Tongue (tissue), 2 donors: Measurements from ENCODE around the gene FXYD3. TPM values are rescaled to one million over a fixed set of nuclear protein-coding genes. Genes with fewer than 3 reads are reported as not detected.
A peak's percentile ranks its signal among the peaks of the same experiment; 100 is the strongest.
"Not testable (repeated sequence)": the region's sequence is repeated elsewhere in the genome, so short reads cannot be mapped to it uniquely, and the experiment has no call there.

Source experiments
- DNase-seq: peaks from one replicate; pipeline ENCODE4 v3.0.0-alpha.2; 2015
- total RNA-seq: library from RNA; depleted of rRNA; stranded (reverse); fragments of >200 nt; gene quantifications from one replicate; pipeline ENCODE4 v1.2.3, GENCODE V29; 2014

FXYD3 gene
- total RNA-seq, 1 donor from 2014 or later = 45.6 TPM

GRCh38 chr19:35125749-35126623 lies 10.4 kb downstream of the FXYD3 start:
- no peak for DNase-seq

GRCh38 chr19:35126624-35126959 lies 11.0 kb downstream of the FXYD3 start:
- DNase-seq = peak; percentile 43

DNA sequence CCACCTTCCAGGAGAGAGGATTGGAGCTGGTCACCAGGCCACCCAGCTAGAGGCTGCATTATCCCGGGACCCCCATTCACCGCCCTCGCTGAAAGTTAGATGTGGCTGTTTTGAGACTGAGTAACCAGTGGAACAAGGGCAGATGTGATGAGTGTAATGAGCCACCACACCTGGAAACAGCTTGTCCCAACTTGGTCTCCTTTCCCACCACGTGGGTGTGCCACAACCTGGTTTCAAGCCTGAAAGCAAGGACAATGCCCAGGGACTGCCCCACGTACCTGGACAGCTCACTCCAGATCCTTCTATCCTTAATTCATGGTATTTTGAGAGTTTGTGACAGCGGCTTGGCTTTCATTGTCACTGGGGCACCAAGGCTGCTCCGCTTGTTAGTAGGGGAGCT lies 12.2 kb downstream of the FXYD3 start:
- DNase-seq = no peak

- no peak for DNase-seq
Measured at GRCh38 chr19:35128398-35129057, 12.9 kb downstream of the FXYD3 start.

GRCh38 chr19:35129724-35130274 lies 14.2 kb downstream of the FXYD3 start:
- DNase-seq = not testable (repeated sequence)

DNA sequence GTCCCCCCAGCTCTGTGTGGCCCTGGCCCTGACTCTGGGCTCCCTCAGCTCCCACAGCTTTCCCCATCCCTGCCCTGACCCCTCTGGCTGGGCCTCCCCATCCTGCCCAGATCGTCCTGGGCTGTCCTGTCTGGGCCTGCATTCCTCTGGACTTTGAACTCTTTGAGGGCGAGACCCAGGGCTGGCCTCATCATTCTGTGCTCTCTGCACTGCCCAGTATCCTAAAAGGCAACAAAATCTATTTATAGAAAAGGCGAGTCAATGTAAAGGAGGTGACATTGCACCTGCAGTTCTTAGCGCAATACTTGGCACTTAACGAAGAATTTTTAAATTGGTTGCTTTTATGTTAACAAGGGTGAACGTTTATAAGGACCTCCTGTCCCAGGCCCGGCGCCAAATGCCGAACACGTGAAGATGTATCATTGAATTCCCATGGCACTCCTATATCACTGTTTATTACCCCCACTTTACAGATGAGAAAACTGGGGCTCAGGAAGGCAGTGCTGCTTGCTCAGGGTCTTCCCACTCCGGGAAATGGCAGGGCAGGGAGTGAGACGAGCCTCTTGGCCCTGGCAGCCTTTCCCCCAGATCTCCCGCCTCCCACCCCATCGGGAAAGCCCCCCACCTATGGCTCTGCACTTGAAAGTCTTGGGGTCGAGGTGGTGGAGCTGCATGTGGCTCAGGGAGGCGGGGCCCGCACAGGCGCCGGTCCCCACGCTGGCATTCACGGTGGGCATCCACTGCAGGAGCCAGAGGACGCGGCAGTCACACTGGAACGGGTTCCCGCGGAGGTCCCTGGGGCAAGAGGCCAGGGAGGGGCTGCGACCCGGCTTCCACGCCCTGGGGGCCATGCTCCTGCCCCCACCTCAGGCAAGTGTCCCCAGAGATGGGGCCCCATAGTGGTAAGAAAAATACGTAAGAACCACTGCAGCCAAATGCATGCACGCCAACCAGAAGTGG lies 15.4 kb downstream of the FXYD3 start:
- no peak for DNase-seq

DNA sequence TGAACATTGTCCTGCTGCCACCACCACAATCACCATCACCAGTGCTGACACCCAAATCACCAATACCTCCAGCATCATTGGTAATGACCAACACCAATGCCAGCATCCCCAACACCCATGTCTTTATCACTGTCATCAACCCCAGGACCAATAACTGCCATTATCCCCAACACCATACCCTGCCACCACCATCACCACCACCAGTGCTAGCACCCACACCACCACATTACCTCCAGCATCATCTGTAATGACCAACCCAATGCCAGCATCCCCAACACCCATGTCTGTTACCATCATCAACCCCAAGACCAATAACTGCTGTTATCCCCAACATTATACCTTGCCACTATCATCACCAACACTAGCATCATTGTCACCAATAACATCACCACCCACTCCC lies 16.6 kb downstream of the FXYD3 start:
- no peak for DNase-seq

- DNase-seq = no peak
Measured at GRCh38 chr19:35133826-35134225, 18.2 kb downstream of the FXYD3 start.

GRCh38 chr19:35134601-35135242 lies 19.1 kb downstream of the FXYD3 start, which contains the start of gene LGI4:
Gene LGI4, minus strand, starts transcription at chr19:35135059. Its CDS starts 379 bp downstream, at chr19:35134680.
- DNase-seq = peak; percentile 53

- peak; percentile 94 for DNase-seq
Measured at GRCh38 chr19:35135389-35135909, 19.8 kb downstream of the FXYD3 start.

GRCh38 chr19:35136231-35136630 lies 20.6 kb downstream of the FXYD3 start:
- no peak for DNase-seq

DNA sequence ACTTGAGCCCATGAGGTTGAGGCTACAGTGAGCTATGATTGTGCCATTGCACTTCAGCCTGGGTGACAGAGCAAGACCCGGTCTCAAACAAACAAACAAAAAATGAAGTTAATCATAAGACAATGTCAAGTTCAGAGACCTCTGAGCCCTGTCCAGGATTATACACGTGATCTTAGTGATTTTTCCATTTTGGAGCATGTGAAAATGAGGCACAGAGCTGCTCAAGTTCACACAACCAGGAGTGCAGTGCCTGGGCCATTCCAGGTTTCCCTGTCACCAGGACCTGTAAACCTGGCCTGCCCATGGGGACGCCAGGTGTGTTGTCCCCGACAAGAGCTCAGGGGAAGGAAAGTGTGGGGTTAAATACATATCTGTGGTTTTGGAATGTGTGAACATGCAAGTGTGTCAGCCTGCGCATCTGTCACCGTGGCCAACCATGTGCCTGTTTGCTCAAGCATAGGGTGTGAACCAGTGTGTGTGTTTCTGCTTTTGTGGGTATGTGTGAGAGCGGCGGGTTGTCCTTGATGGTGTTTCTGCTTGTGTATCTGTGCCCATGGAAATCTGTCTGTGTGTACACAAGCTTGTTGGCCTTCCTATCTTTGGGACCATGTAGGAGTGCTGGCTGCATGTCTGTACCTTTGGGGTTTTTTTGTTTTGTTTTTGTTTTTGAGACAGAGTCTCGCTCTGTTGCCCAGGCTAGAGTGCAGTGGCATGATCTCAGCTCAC lies 21.5 kb downstream of the FXYD3 start:
- DNase-seq = no peak

DNA sequence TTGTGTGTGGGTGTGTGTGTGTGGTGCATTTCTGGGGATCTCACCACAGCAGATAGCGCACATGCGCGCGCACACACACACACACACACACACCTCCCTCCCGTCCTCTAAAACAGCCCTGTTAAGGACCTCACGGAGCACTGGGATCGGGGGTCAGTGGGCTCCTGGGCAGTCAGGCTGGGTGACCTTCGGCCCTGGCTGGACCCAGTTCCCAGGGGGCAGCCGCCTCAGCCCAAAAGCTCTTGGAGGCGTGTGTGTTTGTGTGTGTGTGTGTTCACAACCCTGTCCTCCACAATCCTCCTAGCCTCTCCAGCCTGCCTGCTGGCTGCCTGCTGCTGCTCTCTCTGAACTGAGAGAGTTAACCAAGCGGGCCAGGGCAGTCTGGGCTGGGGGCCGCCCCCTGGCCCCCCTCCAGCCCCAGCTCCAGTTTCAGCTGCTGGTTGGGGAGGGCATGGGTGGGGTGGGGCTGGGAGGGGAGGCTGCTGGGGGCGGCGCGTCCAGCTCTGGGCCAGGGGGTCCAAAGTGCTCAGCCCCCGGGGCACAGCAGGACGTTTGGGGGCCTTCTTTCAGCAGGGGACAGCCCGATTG lies 22.8 kb downstream of the FXYD3 start, which contains the start of gene FXYD1:
Gene FXYD1 (plus strand): TSS at position 520 of the 588 bp plus-strand sequence. CDS start 1,256 bp downstream, outside the sequence.
- peak; percentile 92 for DNase-seq

GRCh38 chr19:35140207-35140961 lies 24.8 kb downstream of the FXYD3 start:
- DNase-seq = no peak

GRCh38 chr19:35140962-35141836 lies 25.6 kb downstream of the FXYD3 start:
- peak; percentile 90 for DNase-seq

- DNase-seq = no peak
Measured at GRCh38 chr19:35141837-35142605, 26.4 kb downstream of the FXYD3 start.

GRCh38 chr19:35142606-35143230 lies 27.1 kb downstream of the FXYD3 start:
- DNase-seq = peak; percentile 73
